Mucosa of rectum (tissue), 2 donors: ENCODE data around the gene FIBIN.
"Not testable (repeated sequence)": the region's sequence is repeated elsewhere in the genome, so short reads cannot be mapped to it uniquely, and the experiment has no call there.

Source experiments
- H3K27ac ChIP-seq, 2 donors: one replicate each; pipeline ENCODE4 v1.7.0; 2013; ENCODE audit warnings: inconsistent platforms in 2 of 2, low read depth in 2 of 2, low read length in 2 of 2
- H3K27me3 ChIP-seq, 2 donors: one replicate each; pipeline ENCODE4 v1.7.0; 2013; ENCODE audit warnings: low read length in 2 of 2; ENCODE audit not compliant: control insufficient read depth in 2 of 2, insufficient read depth in 2 of 2
- H3K36me3 ChIP-seq, 2 donors: one replicate each; pipeline ENCODE4 v1.7.0; 2013; ENCODE audit warnings: low read length in 2 of 2; ENCODE audit not compliant: control insufficient read depth in 2 of 2, insufficient read depth in 2 of 2
- H3K4me1 ChIP-seq, 2 donors: one replicate each; pipeline ENCODE4 v1.7.0; 2013; ENCODE audit warnings: low read length in 2 of 2, mild to moderate bottlenecking in 1 of 2; ENCODE audit not compliant: control insufficient read depth in 2 of 2, insufficient read depth in 2 of 2
- H3K4me3 ChIP-seq, 2 donors: one replicate each; pipeline ENCODE4 v1.7.0; 2013; ENCODE audit warnings: low read length in 2 of 2
- H3K9ac ChIP-seq, 2 donors: one replicate each; pipeline ENCODE4 v1.7.0; 2013; ENCODE audit warnings: low read length in 2 of 2, low read depth in 1 of 2, mild to moderate bottlenecking in 1 of 2
- H3K9me3 ChIP-seq, 2 donors: one replicate each; pipeline ENCODE4 v1.7.0; 2013; ENCODE audit warnings: low read length in 2 of 2; ENCODE audit not compliant: control insufficient read depth in 2 of 2
- donor health status: healthy.
- donor health status: Normal muscosa, but diverticular disease.

The FIBIN gene

DNA sequence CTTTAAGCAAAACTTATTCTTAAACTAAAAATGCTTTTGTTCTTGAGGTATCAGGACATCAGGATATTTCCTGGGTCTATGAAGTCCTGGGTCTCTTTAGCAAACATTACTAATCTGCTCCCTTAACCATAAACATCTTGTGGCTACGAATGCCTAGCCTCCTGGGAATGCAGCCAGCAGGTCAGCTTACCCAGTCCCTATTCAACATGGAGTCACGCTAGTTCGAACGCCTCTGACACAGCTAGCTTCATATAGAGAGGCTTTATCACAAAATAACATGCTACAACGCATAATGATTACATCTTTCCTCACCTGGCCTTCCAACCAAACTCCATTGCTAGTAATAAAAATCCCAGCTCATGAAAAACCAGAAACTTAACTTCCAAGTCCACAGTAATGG lies 17.5 kb upstream of the FIBIN start:
- Histone ChIP-seq H3K4me3 (no peak overlapping the region), H3K9me3 (no peaks in the 10 kb centered on the region), H3K9ac (no peak overlapping the region), H3K27me3 (no peaks in the 10 kb centered on the region), H3K4me1 (no peaks in the 10 kb centered on the region), H3K27ac (no peak overlapping the region), H3K36me3 (no peaks in the 10 kb centered on the region)

DNA sequence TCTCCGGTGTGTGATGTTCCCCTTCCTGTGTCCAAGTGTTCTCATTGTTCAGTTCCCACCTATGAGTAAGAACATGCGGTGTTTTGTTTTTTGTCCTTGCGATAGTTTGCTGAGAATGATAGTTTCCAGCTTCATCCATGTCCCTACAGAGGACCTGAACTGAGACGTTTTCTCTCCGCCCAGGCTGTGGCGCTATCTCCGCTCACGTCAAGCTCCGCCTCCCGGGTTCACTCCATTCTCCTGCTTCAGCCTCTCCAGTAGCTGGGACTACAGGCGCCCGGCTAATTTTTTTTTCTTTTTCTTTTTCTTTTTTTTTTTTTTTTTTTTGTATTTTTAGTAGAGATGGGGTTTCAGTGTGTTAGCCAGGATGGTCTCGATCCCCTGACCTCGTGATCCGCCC lies 16.7 kb upstream of the FIBIN start:
- not testable (repeated sequence) for H3K4me3 ChIP-seq, H3K27me3 ChIP-seq, H3K4me1 ChIP-seq, H3K9ac ChIP-seq, H3K27ac ChIP-seq, H3K36me3 ChIP-seq, H3K9me3 ChIP-seq

DNA sequence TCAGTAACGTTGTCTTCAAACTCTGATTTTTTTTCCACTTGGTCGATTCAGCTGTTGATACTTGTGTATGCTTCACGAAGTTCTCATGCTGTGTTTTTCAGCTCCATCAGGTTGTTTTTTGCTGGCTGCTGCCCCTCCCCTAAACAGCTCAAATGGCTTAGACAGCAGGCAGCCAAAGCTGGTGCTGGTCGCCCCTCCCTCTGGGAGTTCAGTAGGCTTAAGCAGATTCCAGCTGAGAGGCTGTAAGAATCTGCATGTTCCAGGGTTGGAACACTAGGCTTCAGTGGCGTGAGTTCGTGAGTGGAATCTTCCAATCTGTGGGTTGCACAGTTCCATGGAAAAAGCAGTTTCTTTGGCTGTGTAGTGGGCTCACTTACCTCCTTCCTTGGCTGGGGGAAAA lies 10.3 kb upstream of the FIBIN start:
- Histone ChIP-seq H3K9ac (no peak overlapping the region), H3K4me3 (no peak overlapping the region), H3K4me1 (no peaks in the 10 kb centered on the region), H3K27ac (no peak overlapping the region), H3K27me3 (no peaks in the 10 kb centered on the region), H3K36me3 (no peaks in the 10 kb centered on the region), H3K9me3 (no peaks in the 10 kb centered on the region)

DNA sequence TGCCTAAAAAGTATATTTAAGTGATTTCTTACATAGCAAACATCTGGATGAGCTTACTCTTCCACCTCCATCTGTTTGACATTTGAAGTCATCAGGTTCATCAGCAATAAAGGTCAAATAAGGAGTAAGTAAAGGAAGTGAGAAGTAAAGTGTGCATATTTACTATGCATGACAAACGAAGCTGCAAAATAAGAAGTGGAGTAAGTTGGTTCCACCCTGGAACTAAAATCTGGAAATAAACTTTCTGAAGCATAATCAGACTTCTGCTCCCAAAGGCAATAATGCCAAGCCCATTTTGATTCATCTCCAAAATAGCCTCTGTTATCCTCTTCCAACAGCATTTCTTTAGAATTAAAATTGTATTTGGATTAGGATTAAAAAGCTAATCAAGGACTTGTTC lies 8.4 kb upstream of the FIBIN start:
- no peak overlapping the region for H3K4me3 ChIP-seq
- H3K9me3 ChIP-seq = no peaks in the 10 kb centered on the region
- no peaks in the 10 kb centered on the region for H3K4me1 ChIP-seq
- H3K27ac ChIP-seq = no peak overlapping the region
- no peaks in the 10 kb centered on the region for H3K36me3 ChIP-seq
- no peaks in the 10 kb centered on the region for H3K27me3 ChIP-seq
- no peak overlapping the region for H3K9ac ChIP-seq

DNA sequence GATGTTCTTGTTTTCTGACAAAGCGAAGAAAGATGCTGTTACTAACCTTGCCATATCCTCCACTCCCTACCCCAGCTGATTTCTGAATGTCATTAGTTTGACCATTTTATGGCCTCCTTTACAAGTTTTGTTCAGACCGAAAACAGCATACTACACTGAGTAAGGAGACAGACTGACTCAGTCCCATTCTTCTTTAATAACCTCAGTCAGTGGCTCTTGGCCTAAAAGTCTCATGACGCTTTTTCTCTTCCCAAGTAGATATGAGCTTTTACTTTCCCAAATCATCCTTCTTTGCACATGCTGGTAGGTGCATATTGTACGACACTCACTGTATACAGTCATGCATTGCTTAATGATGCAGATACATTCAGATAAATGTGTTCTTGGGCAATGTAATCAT lies 8.0 kb upstream of the FIBIN start:
- H3K27me3 ChIP-seq = no peaks in the 10 kb centered on the region
- no peaks in the 10 kb centered on the region for H3K9me3 ChIP-seq
- no peak overlapping the region for H3K27ac ChIP-seq
- H3K36me3 ChIP-seq = no peaks in the 10 kb centered on the region
- no peak overlapping the region for H3K4me3 ChIP-seq
- no peaks in the 10 kb centered on the region for H3K4me1 ChIP-seq
- H3K9ac ChIP-seq = no peak overlapping the region

DNA sequence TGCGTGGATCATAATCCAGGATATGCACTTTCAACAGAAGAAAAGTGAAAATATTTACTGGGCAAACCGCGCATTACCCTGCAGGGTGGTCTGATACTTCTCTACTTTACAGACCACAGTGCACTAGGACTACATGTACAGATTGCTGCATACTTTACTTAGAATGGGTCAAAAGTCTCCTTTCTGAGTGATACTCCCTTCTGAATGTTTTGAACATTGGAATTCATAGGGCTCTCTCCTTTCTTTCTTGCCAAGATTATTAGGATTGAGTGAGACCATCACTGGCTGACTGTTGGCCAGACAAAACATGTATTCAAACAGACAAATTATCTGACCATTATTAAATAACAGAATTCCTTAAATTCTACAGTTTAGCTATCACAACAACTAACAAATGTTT lies 6.6 kb upstream of the FIBIN start:
- Histone ChIP-seq H3K9me3 (no peaks in the 10 kb centered on the region), H3K4me3 (no peak overlapping the region), H3K36me3 (no peaks in the 10 kb centered on the region), H3K27ac (no peak overlapping the region), H3K4me1 (no peaks in the 10 kb centered on the region), H3K9ac (no peak overlapping the region), H3K27me3 (no peaks in the 10 kb centered on the region)

DNA sequence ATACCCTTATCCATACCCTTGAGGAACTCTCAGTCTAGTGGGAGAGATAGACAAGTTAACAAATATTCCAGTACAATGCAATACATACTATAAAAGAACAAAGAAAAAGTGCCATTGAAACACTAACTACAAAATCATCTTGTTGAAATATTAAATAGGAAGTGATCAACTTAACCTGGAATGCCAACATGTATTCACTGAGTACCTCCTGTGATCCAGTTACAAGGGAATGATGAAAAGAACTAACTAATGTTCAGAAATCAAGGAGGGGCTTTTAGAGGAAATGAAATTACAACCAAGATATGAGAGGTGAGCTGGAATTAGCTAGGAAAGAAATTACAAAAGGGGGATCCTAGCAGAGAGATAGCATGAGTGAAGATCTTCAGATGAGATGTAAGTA lies 6.2 kb upstream of the FIBIN start:
- H3K9ac ChIP-seq = no peak overlapping the region
- H3K27ac ChIP-seq = no peak overlapping the region
- no peaks in the 10 kb centered on the region for H3K9me3 ChIP-seq
- H3K4me1 ChIP-seq = no peaks in the 10 kb centered on the region
- no peaks in the 10 kb centered on the region for H3K36me3 ChIP-seq
- H3K27me3 ChIP-seq = no peaks in the 10 kb centered on the region
- no peak overlapping the region for H3K4me3 ChIP-seq

DNA sequence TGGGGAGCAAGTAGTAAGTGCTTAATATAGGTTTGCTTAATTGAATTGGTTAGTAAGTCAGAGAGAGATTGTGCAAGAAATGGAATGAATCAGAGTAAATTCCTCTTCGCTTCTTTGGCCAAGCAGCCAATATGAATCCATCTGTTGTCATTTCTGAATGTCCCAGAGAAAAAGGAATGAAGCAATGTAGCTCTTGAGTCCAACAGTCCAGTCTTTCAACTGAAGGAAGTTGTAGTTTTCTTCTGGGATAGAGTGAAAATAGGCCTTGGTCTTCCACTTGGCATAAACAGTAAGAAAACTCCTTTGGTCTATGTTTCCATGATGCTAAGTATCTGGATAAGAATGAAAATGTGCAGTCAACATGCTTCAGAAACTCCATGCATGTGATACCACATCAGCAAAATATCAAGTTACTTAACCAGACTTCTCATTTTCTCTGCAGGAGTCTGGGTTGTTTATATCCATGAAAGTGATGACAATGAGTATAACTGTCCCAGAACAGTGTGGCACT lies 1.8 kb upstream of the FIBIN start:
- no peaks in the 10 kb centered on the region for H3K4me1 ChIP-seq
- no peaks in the 10 kb centered on the region for H3K9me3 ChIP-seq
- no peaks in the 10 kb centered on the region for H3K36me3 ChIP-seq
- H3K27ac ChIP-seq = no peak overlapping the region
- no peaks in the 10 kb centered on the region for H3K27me3 ChIP-seq
- H3K9ac ChIP-seq = no peak overlapping the region
- H3K4me3 ChIP-seq = no peak overlapping the region

DNA sequence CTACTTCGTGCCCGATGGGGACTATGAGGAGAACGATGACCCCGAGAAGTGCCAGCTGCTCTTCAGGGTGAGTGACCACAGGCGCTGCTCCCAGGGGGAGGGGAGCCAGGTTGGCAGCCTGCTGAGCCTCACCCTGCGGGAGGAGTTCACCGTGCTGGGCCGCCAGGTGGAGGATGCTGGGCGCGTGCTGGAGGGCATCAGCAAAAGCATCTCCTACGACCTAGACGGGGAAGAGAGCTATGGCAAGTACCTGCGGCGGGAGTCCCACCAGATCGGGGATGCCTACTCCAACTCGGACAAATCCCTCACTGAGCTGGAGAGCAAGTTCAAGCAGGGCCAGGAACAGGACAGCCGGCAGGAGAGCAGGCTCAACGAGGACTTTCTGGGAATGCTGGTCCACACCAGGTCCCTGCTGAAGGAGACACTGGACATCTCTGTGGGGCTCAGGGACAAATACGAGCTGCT lies 751 bp downstream of the FIBIN start:
- H3K9ac ChIP-seq = peak overlapping the region; percentile 28 to 57
- peak overlapping the region; percentile 54 to 68 for H3K4me3 ChIP-seq
- H3K27me3 ChIP-seq = no peaks in the 10 kb centered on the region
- no peaks in the 10 kb centered on the region for H3K9me3 ChIP-seq
- peak overlapping the region; percentile 10 to 28 for H3K27ac ChIP-seq
- no peaks in the 10 kb centered on the region for H3K36me3 ChIP-seq
- no peaks in the 10 kb centered on the region for H3K4me1 ChIP-seq

DNA sequence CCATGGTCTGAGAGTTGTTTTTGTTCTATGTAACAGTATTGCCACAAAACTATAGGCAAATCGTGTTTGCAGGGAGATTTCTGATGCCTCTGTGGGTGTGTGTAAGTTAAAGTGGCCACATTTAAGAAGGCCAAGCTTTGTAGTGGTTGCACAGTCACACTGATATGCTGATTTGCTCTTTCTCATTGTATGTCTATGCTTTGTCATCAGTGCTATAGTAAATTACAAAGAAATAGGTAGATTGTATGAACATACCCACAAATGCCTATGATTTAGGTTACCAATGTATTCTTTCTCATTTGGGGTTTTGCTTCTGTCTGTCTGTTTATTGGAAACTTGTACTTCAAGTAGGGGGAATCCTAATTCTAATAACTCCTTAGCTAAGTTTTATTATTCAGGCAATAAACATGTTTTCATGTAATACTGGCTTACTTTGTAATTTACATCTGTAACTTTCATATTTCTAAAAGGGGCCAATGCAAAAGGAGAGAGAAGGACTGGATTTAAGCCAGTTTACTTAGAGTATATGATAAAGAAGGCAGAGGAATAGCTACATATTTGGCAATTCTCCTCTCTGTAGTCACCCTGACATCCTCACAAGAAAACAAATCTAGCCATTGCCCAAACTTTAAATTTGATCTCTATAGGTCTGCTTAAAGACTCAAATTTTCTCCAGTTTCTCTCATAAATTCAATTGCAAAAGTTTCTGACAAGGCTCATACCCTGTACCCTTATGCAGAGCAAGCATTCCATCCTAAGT lies 2.0 kb downstream of the FIBIN start:
- Histone ChIP-seq H3K4me3 (peak overlapping the region in 1 of 2 donors; percentile 68), H3K27me3 (no peaks in the 10 kb centered on the region), H3K4me1 (no peaks in the 10 kb centered on the region), H3K36me3 (no peaks in the 10 kb centered on the region), H3K9ac (no peak overlapping the region), H3K27ac (no peak overlapping the region), H3K9me3 (no peaks in the 10 kb centered on the region)
